A673 (cell line): ENCODE data around the gene PIP4K2A. TPM values are rescaled to one million over a fixed set of nuclear protein-coding genes. Genes with fewer than 3 reads are reported as not detected.

Experiments
- BruUV-seq: library from RNA; stranded (reverse); fragments of 400-500 nt; replicated peaks from 2 replicates; lab custom pipeline; 2021; lab: Mats Ljungman, UMichigan
- CTCF ChIA-PET: fragments of 300-600 bp; sonication (Branson Sonifier 250); formaldehyde crosslinking; loops from one replicate; lab custom pipeline; 2022; ENCODE audit warnings: antibody characterized with exemption; lab: Charles Lee
- POLR2A ChIA-PET: fragments of 300-600 bp; sonication (Branson Sonifier 250); formaldehyde crosslinking; loops from one replicate; lab custom pipeline; 2022; ENCODE audit warnings: antibody characterized with exemption; ENCODE audit not compliant: low non-redundant PET; lab: Charles Lee
- DNase-seq: peaks from one replicate; pipeline ENCODE4 v3.0.0-alpha.2; 2015; ENCODE audit warnings: low spot score
- H3K27ac ChIP-seq: fragments of 200-600 bp; sonication (generic); 2 replicates; pipeline ENCODE4 v1.5.1; 2016; ENCODE audit warnings: mixed run types, low read depth, mild to moderate bottlenecking, mixed read lengths, antibody characterized with exemption, low read length; ENCODE audit not compliant: poor library complexity, severe bottlenecking
- H3K27me3 ChIP-seq: fragments of 200-600 bp; sonication (generic); replicated peaks from 2 replicates; pipeline ENCODE4 v1.6.1; 2017; ENCODE audit warnings: mixed run types, low read depth, mild to moderate bottlenecking, mixed read lengths, antibody characterized with exemption, low read length; ENCODE audit not compliant: insufficient read depth, poor library complexity
- H3K36me3 ChIP-seq: fragments of 200-600 bp; sonication (generic); 2 replicates; pipeline ENCODE4 v1.6.1; 2016; ENCODE audit warnings: mixed run types, mild to moderate bottlenecking, mixed read lengths, antibody characterized with exemption, low read length; ENCODE audit not compliant: insufficient read depth, poor library complexity, severe bottlenecking
- H3K4me1 ChIP-seq: fragments of 200-600 bp; sonication (generic); 2 replicates; pipeline ENCODE4 v1.6.1; 2017; ENCODE audit warnings: mixed run types, mild to moderate bottlenecking, mixed read lengths, antibody characterized with exemption, low read length; ENCODE audit not compliant: insufficient read depth, poor library complexity, severe bottlenecking
- H3K4me3 ChIP-seq: fragments of 200-600 bp; sonication (generic); 2 replicates; pipeline ENCODE4 v1.5.1; 2016; ENCODE audit warnings: low read depth, mixed run types, mild to moderate bottlenecking, mixed read lengths, low read length; ENCODE audit not compliant: poor library complexity, severe bottlenecking
- H3K9me3 ChIP-seq: fragments of 200-600 bp; sonication (generic); 2 replicates; pipeline ENCODE4 v1.6.1; 2016; ENCODE audit warnings: mixed run types, low read depth, mild to moderate bottlenecking, mixed read lengths, antibody characterized with exemption, low read length; ENCODE audit not compliant: poor library complexity, severe bottlenecking
- CTCF ChIP-seq: fragments of 300-800, 200-600 bp; sonication (generic); conservative IDR thresholded peaks from 2 replicates; pipeline ENCODE4 v1.5.1; 2017; ENCODE audit warnings: low read depth, mild to moderate bottlenecking, antibody characterized with exemption, low read length, moderate library complexity, mixed read lengths
- EZH2 ChIP-seq: fragments of 200-600 bp; sonication (generic); IDR thresholded peaks from 2 replicates; pipeline ENCODE4 v1.6.1; 2017; ENCODE audit warnings: borderline replicate concordance, low read depth, mild to moderate bottlenecking, mixed read lengths, antibody characterized with exemption, low read length; ENCODE audit not compliant: poor library complexity, severe bottlenecking
- intact Hi-C: fragments of 100-400 bp; cut with micrococcal nuclease; formaldehyde crosslinking; loops from one replicate; pipeline ENCODE4 v1.10.0; 2022; ENCODE audit not compliant: unreplicated experiment
- total RNA-seq: library from RNA; stranded (reverse); gene quantifications from 2 replicates; pipeline ENCODE4 v1.2.3, GENCODE V29; 2021

PIP4K2A gene
- total RNA-seq, 1 experiment from 2014 or later, result 19.8 TPM

- no peak for DNase-seq
- no peak overlapping the region for H3K27ac ChIP-seq
- no peak overlapping the region for H3K4me3 ChIP-seq
- TF ChIP-seq CTCF (no peak), EZH2 (no peak)
- ChIA-PET CTCF (no interaction called here), POLR2A (no interaction called here)
- H3K4me1 ChIP-seq, result peaks cover 47% of the 10 kb centered on the region
- H3K27me3 ChIP-seq, result no peaks in the 10 kb centered on the region
- no peaks in the 10 kb centered on the region for H3K9me3 ChIP-seq
- intact Hi-C loops, result no loop called here
- H3K36me3 ChIP-seq, result no peaks in the 10 kb centered on the region
- no TSS peak for BruUV-seq
Observed at GRCh38 chr10:22652988-22653481, 61.3 kb downstream of the PIP4K2A start.

- H3K4me3 ChIP-seq, result no peak overlapping the region
- intact Hi-C loops, result no loop called here
- no peaks in the 10 kb centered on the region for H3K9me3 ChIP-seq
- TF ChIP-seq CTCF (no peak), EZH2 (no peak)
- no peak for DNase-seq
- no TSS peak for BruUV-seq
- no peaks in the 10 kb centered on the region for H3K27me3 ChIP-seq
- H3K36me3 ChIP-seq, result no peaks in the 10 kb centered on the region
- ChIA-PET POLR2A (no interaction called here), CTCF (interaction anchor here (0.7 kb wide), 1 partner anchor 308 kb away, joined by 3 read pairs; no protein-coding TSS in a partner anchor)
- no peak overlapping the region for H3K27ac ChIP-seq
- H3K4me1 ChIP-seq, result peaks cover 51% of the 10 kb centered on the region
Observed at GRCh38 chr10:22651276-22651980, 63.0 kb downstream of the PIP4K2A start.

GRCh38 chr10:22649994-22650393 lies 64.4 kb downstream of the PIP4K2A start:
- no peak for TF ChIP-seq CTCF
- H3K9me3 ChIP-seq, result no peaks in the 10 kb centered on the region
- no TSS peak for BruUV-seq
- no peak for DNase-seq
- ChIA-PET CTCF (no interaction called here), POLR2A (no interaction called here)
- H3K36me3 ChIP-seq, result no peaks in the 10 kb centered on the region
- H3K27me3 ChIP-seq, result no peaks in the 10 kb centered on the region
- H3K27ac ChIP-seq, result no peak overlapping the region
- intact Hi-C loops, result no loop called here
- H3K4me1 ChIP-seq, result peaks cover 39% of the 10 kb centered on the region
- H3K4me3 ChIP-seq, result no peak overlapping the region
